GM23248 (cell line): Measurements from ENCODE around the gene HSD17B4.

Experiments
- EZH2 ChIP-seq: fragments of 200-600 bp; sonication (generic); IDR thresholded peaks from 2 replicates; pipeline ENCODE4 v1.6.1; 2018; ENCODE audit warnings: antibody characterized with exemption, mild to moderate bottlenecking; ENCODE audit not compliant: insufficient read depth, poor library complexity, severe bottlenecking
- EZH2phosphoT487 ChIP-seq: fragments of 200-600 bp; sonication (generic); IDR thresholded peaks from 2 replicates; pipeline ENCODE4 v1.6.1; 2018; ENCODE audit warnings: antibody characterized with exemption, moderate library complexity, mild to moderate bottlenecking, low read depth; ENCODE audit not compliant: insufficient read depth

- TF ChIP-seq EZH2 (no peak), EZH2phosphoT487 (no peak)
These were observed 16.7 kb upstream of the HSD17B4 start for GRCh38 chr5:119435436-119436132.
